Activated gamma-delta T cell treated with anti-CD3 and anti-CD28 coated beads, Interleukin-2, amount 50 U/mL, for 16 hours (primary cell): ENCODE measurements around the gene SLC16A14.
"Not testable (repeated sequence)": the region's sequence is repeated elsewhere in the genome, so short reads cannot be mapped to it uniquely, and the experiment has no call there.

Experiments used
- DNase-seq: peaks from one replicate; pipeline ENCODE4 v3.0.0-alpha.2; 2020; ENCODE audit warnings: low read depth

The SLC16A14 gene, protein sequence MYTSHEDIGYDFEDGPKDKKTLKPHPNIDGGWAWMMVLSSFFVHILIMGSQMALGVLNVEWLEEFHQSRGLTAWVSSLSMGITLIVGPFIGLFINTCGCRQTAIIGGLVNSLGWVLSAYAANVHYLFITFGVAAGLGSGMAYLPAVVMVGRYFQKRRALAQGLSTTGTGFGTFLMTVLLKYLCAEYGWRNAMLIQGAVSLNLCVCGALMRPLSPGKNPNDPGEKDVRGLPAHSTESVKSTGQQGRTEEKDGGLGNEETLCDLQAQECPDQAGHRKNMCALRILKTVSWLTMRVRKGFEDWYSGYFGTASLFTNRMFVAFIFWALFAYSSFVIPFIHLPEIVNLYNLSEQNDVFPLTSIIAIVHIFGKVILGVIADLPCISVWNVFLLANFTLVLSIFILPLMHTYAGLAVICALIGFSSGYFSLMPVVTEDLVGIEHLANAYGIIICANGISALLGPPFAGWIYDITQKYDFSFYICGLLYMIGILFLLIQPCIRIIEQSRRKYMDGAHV

DNA sequence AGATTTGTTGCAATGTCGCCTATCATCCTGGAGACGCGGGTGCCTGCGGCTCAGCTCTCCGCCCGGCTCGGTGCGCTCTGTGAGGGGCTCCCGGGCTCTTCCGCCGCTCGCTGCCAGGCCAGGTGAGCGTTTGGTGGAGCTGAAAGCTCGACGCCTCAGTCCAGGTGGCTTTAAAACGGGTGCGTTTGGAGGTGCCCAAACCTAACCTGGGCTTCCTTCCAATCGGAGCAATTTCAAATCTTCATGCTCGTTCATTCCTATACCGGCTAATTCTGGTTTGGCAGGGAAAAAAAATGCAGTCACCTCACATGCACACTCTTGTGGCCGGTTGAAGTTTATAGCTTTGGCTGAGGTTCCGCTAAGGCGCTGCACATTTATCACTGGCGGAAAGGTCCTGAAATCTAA, at the start of gene SLC16A14:
SLC16A14 (minus strand) TSS at position 274 of the 405 bp plus-strand sequence. CDS start 9,572 bp downstream, outside the sequence.
- peak; percentile 7 for DNase-seq

DNA sequence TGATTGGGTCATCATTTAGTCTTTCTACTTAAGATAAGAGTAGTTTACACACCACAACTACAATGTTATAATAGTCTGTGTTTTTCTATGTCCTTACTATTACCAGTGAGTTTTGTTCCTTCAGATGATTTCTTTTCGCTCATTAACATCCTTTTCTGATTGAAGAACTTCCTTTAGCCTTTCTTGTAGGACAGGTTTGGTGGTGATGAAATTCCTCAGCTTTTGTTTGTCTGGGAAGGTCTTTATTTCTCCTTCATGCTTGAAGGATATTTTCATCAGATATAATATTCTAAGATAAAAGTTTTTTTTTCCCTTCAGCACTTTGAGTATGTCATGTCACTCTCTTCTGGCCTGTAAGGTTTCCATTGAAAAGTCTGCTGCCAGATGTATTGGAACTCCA, 38.0 kb upstream of the SLC16A14 start:
- DNase-seq, result no peak

DNA sequence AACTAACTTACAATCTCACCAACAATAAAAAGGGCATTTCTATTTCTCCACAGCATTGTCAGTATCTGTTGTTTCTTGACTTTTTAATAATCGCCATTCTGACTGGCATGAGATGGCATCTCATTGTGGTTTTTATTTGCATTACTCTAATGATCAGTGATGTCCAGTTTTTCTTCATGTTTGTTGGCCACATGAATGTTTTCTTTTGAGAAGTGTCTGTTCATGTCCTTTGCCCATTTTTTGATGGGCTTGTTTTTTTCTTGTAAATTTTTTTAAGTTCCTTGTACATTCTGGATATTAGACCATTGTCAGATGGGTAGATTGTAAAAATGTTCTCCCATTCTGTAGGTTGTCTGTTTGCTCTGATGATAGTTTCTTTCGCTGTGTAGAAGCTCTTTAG, 33.2 kb upstream of the SLC16A14 start:
- not testable (repeated sequence) for DNase-seq

DNA sequence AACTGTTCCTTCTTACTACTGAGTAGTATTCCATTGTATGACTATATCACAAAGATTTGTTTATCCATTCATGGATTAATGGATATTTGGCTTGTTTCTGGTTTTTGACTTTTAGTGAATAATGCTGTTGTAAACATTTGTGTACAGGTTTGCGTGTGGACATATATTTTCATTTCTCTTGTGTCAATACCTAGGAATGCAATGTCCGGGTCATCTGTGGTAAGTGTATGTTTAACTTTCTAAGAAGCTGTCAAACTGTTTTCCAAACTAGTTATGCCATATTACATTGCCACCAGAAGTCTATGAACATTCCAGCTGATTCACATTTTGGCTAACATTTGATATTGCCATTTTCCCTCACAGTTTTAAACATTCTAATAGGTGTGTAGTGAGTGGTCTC, 29.1 kb upstream of the SLC16A14 start:
- no peak for DNase-seq

DNA sequence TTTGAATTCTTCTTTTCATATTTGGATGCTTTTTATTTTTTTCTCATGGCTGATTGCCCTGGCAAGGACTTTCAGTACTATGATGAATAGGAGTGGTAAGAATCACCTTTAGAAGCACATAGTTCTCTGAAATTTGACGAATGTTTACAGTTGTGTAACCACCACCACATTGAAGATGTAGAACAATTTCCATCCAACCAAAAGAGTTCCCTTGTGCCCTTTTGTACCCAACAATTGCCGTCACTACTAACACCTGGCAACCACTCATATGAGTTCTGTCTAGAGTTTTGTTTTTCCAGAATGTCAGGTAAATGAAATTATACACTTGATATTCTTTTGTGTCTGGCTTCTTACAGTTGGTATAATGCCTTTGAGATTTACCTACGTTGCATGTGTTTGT, 28.7 kb upstream of the SLC16A14 start:
- DNase-seq, result no peak

DNA sequence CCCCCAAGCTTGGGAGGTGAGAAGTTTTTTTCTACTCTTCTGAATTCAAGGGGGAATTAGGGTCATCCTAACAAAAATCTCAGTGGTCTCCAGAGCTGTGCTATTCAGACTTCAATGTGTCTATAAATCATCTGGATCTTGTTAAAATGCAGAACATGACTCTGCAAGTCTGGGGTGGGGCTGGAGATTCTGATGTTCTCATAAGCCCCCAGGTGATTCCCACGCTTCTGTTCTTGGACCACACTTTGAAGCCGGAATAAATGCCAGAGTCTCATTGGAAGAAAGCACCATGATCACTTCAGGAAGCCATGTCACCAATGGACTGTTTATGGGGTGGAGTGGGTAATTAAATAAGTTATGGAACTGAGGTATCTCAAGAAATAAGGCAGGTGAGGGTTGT, 22.2 kb upstream of the SLC16A14 start:
- DNase-seq, result no peak

DNA sequence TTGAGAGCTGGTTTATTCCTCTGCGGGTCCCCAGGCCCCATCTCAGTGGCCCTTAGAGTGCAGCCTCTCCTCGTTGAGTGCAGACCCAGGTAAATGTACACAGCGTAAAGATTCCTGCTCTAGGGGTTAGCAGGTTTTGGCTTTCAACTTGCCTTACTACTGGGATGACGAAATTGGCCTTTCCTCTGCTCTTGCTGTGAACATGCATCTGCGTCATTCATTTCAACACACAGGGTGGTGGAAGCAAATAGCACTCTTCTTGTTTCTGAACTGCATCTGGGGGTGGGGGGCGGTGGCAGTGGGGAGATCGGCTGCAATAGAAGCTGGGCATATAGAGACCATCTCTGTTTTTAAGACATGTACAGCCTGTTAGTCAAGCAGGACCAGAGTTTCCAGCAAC, 16.5 kb upstream of the SLC16A14 start:
- DNase-seq, result no peak

DNA sequence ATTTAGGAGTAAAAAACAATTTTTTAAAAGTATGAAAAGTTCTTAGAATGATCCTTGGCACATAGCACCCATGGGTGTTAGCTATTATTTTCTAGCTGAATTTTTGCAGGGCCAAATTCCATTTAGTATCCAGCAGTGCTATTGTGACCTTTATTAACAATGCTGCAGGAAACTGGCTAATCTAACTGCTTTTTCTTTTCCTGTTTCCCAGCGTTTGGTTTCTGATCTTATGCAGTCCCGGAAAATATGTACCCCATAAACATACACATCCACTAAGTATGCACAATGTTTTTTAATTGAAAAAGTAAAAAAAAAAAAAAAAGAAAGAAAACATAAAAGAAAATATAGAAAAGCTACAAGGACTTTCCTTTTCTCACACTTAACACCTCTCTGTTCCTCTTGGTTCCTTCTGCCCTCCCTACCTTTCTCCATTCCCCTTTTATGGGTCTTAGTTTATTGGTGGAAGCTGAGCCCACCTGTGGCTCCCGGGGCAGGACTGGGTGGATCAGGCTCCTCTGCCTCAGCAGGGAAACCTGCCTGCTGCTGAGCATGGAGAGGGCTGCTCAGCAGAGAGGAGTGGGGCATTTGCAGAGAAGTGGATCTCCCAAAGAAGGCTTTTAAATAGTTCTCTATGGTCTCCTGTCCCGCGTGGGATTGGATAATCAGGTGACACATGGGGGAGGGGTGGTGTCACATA, 9.3 kb upstream of the SLC16A14 start:
- DNase-seq, result no peak

DNA sequence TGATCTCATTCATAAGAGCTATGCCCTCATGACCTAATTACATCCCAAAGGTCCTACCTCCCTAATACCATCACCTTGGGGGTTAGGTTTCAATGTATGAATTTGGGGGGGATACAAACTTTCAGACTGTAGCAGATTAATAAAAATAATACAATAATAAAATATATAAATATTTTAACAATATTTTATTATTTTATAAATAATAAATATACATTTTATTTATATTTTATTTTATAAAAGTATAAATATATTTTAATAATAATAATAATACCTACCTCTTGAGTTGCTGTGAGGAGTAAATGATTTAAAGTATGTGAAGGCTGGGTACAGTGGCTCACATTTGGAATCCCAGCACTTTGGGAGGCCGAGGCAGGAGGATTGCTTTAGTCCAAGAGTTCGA, 8.1 kb upstream of the SLC16A14 start:
- no peak for DNase-seq

DNA sequence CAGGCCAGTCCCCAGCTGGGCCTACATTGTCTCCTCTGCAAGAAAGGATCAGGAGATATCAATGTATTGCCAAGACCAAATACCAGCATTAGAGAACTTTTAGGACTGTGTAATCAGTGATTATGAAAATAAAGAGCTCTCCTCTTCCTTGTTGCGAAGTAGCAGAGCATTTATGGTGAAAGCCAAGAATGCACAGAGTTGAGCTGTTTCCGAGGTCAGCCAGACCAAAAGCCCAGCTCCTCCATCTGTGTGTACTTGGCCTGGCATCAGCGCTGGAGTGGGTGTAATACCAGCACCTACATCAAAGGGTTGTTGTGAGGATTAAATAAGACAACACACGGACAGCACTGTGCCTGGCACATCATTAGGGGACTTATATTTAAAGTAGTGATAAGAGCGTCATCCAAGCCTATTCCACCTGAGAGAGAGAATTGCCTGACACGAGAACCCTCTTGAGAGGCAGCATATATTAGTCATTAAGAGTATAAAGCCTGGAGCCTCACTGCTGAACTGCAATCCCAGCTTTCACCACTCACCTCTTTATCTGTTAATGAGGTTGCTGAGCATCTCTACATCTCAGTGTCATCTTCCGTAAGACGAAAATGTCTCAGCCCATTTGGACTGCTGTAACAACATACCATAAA, 7.4 kb upstream of the SLC16A14 start:
- DNase-seq, result no peak

DNA sequence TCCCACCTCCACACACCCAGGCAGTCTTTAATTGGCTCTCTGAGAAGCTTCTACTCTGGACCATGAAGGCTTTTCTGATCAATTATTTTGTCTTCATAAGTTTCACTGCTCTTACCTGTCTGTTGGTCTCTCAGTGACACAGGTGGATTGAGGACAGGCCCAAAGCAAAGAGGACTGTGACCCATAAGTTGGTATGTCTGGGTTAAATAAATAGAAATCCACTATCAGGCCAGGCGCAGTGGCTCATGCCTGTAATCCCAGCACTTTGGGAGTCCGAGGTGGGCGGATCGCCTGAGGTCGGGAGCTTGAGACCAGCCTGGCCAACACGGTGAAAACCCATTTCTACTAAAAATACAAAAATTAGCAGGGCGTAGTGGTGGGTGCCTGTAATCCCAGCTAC, 2.7 kb upstream of the SLC16A14 start:
- no peak for DNase-seq

DNA sequence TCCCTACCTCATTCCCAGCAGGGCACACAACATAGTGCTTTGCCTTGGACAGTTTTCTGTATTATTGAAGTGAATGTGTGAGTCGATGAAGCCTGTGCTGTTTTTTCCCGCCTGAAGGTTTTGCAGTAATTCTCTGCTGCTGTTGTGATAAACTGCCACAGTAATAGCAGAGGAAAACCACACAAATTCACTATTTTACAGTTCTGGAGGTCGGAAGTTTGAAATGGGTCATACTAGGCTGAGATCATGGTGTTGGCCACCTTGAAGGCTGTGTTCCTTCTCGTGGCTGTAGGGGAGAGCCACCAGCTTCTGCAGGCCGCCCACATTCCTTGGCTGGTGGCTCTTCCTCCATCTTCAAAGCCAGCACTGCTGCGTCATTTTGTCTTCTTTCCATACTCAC, 678 bp upstream of the SLC16A14 start:
- no peak for DNase-seq

DNA sequence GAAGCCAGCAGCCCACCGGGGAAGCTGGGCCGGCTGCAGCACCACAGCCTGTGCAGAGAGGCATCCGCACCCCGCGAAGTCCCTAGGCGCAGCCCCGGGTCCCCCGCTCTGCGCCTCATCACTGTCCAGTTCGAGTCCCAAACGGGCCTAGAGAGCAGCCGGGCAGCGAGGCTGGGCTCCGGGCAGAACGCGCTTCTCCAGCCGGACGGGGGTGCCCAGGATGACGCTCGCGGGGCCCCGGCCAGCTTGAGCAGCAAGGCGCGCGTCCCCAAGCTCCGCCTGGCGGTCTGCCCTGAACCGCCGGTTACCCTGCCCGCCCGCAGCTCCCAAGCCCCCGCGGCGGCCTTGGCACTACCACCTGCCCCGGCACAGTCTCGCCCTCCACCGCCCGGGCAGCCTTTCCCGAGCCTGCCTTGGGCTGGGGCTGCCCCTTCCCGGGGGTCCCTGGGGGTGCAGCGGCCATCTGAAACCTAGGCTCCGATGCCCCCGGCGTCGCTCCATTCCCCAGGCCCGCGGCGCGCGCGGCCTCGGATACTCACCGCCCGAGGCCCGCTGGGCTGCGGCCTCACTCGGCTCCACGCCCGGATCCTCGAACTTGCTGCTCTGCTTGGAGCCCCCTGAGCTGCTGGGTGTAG, 591 bp downstream of the SLC16A14 start:
- peak; percentile 19 for DNase-seq

DNA sequence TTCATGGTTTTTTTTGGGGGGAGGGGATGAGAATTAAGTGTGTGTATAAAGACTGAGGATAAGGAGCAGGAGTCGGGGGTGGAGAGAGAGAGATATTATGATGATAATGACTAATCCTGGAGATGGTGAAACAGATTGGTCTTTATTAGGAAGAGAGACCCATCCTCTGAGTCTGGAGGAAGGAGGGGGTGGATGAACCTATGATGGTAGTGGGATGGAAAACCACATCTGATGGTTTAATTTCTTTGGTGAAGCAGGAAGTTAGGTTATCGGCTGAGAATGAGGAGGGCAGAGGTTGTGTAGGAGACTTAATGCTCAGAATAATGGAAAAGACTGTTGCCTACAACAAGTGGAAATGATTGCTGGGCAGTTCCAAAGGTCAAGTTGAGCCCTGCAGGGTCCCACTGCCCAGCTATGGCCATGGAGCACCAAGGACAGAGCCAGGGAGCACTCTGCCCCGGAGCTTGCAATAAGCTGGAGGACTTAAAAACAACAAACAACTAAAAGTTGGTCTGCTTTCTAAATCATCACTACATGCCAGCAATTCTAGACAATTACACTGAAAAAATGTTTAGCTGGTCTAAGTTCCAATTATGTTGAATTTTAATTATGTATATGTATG, 7.9 kb downstream of the SLC16A14 start:
- DNase-seq, result no peak

DNA sequence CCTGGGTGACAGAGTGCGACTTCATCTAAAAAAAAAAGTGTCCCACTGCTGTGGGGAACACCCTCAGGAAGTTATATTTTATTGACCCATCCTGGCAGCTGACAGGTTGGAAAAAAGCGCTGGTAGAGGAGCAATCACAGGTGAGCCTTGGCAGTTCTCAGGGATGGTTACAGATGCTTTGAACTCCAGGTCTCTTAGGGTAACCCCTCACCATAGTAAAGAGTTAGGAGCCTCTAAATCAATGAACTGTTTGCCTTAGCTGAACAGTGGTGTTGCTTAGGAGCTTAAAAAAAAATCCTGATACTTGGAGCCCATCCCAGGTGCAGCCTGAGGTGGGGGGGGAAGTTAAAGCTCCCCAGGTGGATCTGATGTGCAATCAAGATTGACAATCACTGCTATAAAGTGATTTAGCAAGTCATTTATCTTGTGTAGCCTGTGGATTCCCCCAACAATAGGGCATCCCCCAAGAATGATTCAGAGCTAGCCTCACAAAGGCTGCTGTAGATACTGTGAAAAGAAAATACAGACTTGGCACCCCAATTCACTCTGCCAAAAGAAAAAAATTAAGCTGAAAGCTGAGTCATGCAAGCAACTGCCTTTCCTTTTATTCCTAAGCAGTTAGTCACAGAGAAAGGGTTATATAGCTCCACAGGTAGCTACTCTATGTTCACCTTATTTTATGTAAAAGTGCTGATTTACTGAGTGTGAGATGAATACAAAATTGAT, 14.8 kb downstream of the SLC16A14 start:
- DNase-seq, result no peak

DNA sequence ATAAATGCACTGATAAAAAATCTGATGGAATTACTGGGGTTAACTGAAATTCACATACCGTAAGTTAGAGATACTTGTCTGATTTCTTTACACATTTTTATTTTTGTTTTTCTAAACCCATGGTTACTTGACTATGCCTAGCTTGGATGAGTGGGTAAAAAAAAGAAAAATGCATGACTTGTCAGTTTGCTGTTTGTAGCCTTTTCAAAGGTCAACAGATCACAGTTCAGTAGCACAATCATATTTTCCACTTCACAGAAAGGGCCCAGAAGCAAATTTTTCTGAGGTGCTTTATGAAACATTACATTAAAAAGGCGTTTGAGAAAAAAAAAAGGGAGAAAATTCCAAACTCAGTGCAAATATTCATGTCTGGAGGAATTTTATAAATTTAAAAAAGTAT, 16.4 kb downstream of the SLC16A14 start:
- no peak for DNase-seq

DNA sequence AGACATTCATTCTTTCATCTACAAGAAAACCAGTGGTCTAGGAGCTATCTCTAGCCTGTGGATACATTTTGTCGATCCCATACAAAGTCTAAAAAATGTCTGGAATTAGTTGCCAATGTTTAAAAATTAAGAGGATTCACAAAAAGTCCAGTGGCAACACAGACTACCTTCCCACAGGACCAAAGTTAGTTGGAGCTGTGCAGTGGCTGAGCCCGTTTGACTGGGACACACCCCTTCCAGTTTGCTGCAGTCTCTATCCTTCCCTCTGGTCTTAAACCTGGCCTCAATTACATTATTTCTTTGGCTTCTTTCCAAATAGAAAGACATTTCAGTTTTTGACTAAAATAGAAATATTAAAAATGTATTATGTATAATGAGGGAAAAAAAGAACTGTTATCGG, 18.6 kb downstream of the SLC16A14 start:
- DNase-seq, result no peak

DNA sequence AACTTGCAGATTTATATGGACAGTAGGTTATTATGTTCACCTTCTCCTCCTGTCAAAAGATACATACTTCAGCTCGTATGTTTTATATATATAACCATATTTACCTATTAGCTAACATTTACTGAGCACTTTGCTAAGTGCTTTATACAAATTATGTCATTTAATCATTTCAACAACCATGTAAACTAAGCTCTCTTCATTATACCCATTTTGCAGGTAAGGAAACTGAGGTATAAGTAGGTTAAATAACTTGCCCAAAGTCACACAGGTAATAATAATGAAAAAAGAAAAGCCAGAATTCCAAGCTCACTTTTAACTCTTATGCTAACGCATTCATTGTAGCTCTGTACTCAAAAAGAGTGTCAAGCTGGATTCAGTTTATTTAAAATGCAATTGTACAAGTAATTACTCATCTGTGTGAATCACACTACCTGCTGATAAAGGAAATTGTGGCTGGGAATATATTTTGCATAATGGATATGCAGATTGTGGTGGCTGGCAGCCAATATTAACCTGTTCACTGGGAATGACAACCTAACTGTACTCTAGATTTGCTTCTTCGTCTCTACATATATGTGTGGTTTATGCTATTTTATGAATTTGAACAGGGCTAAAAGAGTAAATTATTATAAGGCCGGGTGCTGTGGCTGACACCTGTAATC, 20.6 kb downstream of the SLC16A14 start:
- DNase-seq, result no peak

DNA sequence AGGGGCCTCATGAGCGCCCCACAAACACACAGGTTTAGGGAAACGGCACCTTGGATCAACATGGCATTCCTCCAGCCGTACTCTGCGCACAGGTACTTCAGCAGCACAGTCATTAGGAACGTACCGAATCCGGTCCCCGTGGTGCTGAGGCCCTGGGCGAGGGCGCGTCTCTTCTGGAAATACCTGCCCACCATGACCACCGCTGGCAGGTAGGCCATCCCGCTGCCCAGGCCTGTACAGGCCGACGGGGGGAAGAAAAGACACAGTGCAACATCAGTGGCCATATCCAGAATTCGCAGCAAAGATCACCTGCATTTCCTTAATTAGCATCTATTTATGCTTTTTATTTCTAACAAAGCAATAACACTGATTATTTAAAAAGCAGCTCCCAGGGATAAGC, 22.2 kb downstream of the SLC16A14 start:
- DNase-seq, result no peak

DNA sequence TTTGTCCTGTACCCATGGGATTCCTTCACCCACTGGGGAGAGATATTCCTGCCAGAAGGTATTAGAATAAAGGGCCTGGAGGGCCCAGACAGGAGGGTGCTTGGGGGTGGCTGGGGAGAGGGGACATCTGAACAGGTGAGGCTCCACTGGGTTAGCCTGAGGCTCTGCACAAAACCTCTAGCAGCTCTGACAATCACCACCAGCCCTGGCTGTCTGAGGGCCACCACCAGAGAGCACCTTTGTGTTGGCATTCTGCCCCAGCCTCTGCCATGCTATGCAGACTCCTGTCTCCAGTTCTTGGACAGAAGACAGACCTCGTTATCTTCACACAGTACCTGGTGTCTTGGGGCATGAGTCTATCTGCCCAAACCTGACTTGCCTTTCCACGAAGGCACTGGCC, 25.3 kb downstream of the SLC16A14 start:
- DNase-seq, result no peak

DNA sequence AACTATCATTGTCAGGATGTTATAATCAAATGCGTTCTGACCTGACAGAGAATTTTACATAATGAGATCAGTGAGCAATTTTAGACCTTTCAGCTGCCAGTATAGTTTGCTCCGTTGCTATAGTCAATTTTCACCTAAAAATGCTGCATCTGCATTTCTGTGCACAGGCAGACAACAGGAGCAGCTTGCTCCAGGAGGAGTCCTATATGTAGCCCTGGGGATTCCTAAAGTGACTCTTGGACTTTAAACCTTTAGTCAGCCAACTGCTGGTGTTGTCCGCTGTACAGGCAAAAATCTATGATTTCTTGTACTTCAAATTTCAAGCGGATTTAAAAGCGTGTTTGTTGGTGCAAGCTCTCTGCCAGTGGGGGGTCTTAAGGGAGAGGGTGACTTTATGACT, 25.7 kb downstream of the SLC16A14 start:
- no peak for DNase-seq
